Prostate gland (tissue), 2 donors: ENCODE data around the gene KASH5. TPM values are rescaled to one million over a fixed set of nuclear protein-coding genes. Genes with fewer than 3 reads are reported as not detected.

ENCODE experiments used
- DNase-seq: peaks from one replicate; pipeline ENCODE4 v3.0.0-alpha.2; 2019; ENCODE audit warnings: low spot score
- H3K27ac ChIP-seq, 2 donors: fragments of 200-600 bp; sonication (generic); 2 replicates each; pipeline ENCODE4 v1.5.1; 2017 to 2019
- H3K27me3 ChIP-seq: fragments of 200-600 bp; sonication (generic); replicated peaks from 2 replicates; pipeline ENCODE4 v1.5.1; 2019; ENCODE audit not compliant: insufficient read depth
- H3K36me3 ChIP-seq, 2 donors: fragments of 200-600 bp; sonication (generic); 1 replicate in 1 of 2; 2 replicates in 1 of 2; pipeline versions ENCODE4 v1.5.1 to v1.8.1; 2017 to 2019
- H3K4me1 ChIP-seq: fragments of 200-600 bp; sonication (generic); replicated peaks from 2 replicates; pipeline ENCODE4 v1.5.1; 2019
- H3K4me3 ChIP-seq, 2 donors: fragments of 200-600 bp; sonication (generic); 2 replicates each; pipeline ENCODE4 v1.5.1; 2017 to 2019
- H3K9me3 ChIP-seq: fragments of 200-600 bp; sonication (generic); 2 replicates; pipeline ENCODE4 v1.5.1; 2017
- CTCF ChIP-seq, 4 experiments: fragments of 200-600 bp in 2 of 4; fragments of 450-650 bp in 2 of 4; sonication (generic) in 2 of 4; IDR thresholded peaks; 1 replicate in 3 of 4; 2 replicates in 1 of 4; pipeline ENCODE4 v1.5.1; 2016 to 2019; ENCODE audit warnings: antibody characterized with exemption in 4 of 4, mild to moderate bottlenecking in 2 of 4, moderate library complexity in 2 of 4
- POLR2A ChIP-seq: fragments of 450-650 bp; IDR thresholded peaks from one replicate; pipeline ENCODE4 v1.6.1; 2016; ENCODE audit warnings: antibody characterized with exemption, mild to moderate bottlenecking
- POLR2AphosphoS5 ChIP-seq: sonication (generic); formaldehyde crosslinking; IDR thresholded peaks from one replicate; pipeline ENCODE4 v1.6.1; 2017; ENCODE audit warnings: antibody characterized with exemption
- WGBS: methylation state at CpG from one replicate; pipeline ENCODE4 v1.1.5; 2018; 5-methylcytosine and 5-hydroxymethylcytosine counted together
- intact Hi-C: fragments of 100-400 bp; cut with DNase I; formaldehyde crosslinking; loops from one replicate; pipeline ENCODE4 v1.14.2; 2022
- total RNA-seq, 2 donors: library from RNA; depleted of rRNA; stranded (reverse); fragments of >200 nt; gene quantifications; one replicate each; pipeline ENCODE4 v1.1.0, GENCODE V29; 2016

The KASH5 gene
- total RNA-seq, 2 donors from 2014 or later: 13.1 TPM; not detected in 1

GRCh38 chr19:49447485-49448431 lies 59.7 kb downstream of the KASH5 start:
- Histone ChIP-seq H3K4me3 (no peak overlapping the region), H3K9me3 (no peaks in the 10 kb centered on the region), H3K4me1 (no peaks in the 10 kb centered on the region), H3K27ac (no peak overlapping the region), H3K36me3 (no peaks in the 10 kb centered on the region), H3K27me3 (no peaks in the 10 kb centered on the region)
- TF ChIP-seq POLR2A (no peak), CTCF (IDR thresholded peaks at IDR 0.05) (no peak), POLR2AphosphoS5 (no peak)
- intact Hi-C loops: no loop called here
- DNase-seq: no peak
- WGBS: 63% methylated on average over 32 of the region's 32 CpGs

- Histone ChIP-seq H3K4me1 (no peaks in the 10 kb centered on the region), H3K36me3 (no peaks in the 10 kb centered on the region), H3K27me3 (no peaks in the 10 kb centered on the region), H3K27ac (no peak overlapping the region), H3K9me3 (no peaks in the 10 kb centered on the region), H3K4me3 (no peak overlapping the region)
- no peak for DNase-seq
- WGBS: 90% methylated on average over 6 of the region's 6 CpGs
- intact Hi-C loops: no loop called here
- TF ChIP-seq POLR2A (no peak), POLR2AphosphoS5 (no peak), CTCF (IDR thresholded peaks at IDR 0.05) (no peak)
These were observed 60.4 kb downstream of the KASH5 start for GRCh38 chr19:49448432-49448786.

GRCh38 chr19:49450405-49450804 lies 62.4 kb downstream of the KASH5 start:
- intact Hi-C loops: no loop called here
- WGBS: 85% methylated on average over 7 of the region's 7 CpGs
- no peak for DNase-seq
- TF ChIP-seq POLR2AphosphoS5 (no peak), CTCF (IDR thresholded peaks at IDR 0.05) (no peak), POLR2A (no peak)
- Histone ChIP-seq H3K27me3 (no peaks in the 10 kb centered on the region), H3K4me1 (no peaks in the 10 kb centered on the region), H3K9me3 (no peaks in the 10 kb centered on the region), H3K36me3 (no peaks in the 10 kb centered on the region), H3K4me3 (no peak overlapping the region), H3K27ac (no peak overlapping the region)

- no peaks in the 10 kb centered on the region for H3K36me3 ChIP-seq
- no peaks in the 10 kb centered on the region for H3K9me3 ChIP-seq
- H3K27me3 ChIP-seq: no peaks in the 10 kb centered on the region
- no peaks in the 10 kb centered on the region for H3K4me1 ChIP-seq
- under 1% methylated on average over 42 of the region's 42 CpGs for WGBS
- H3K4me3 ChIP-seq: peak within 1 kb of the TSS; percentile 77 to 83
- intact Hi-C loops: no loop called here
- H3K27ac ChIP-seq: peak within 1 kb of the TSS; percentile 93 to 95
- peak; percentile 99 for DNase-seq
- peak; percentile 99 for TF ChIP-seq POLR2AphosphoS5
- TF ChIP-seq CTCF (IDR thresholded peaks at IDR 0.05): peak in 3 of 4 experiments; percentile 16 to 40 (median 38)
- peak; percentile 55 for TF ChIP-seq POLR2A
These were observed 63.6 kb downstream of the KASH5 start, which contains the start of gene PIH1D1 for GRCh38 chr19:49451430-49452181. Gene PIH1D1, minus strand, starts transcription at chr19:49451814. Its CDS starts 240 bp downstream, at chr19:49451574.
